Neuron (in vitro differentiated cells): ENCODE data around the gene CAMK1D.

Experiments used
- H2AFZ ChIP-seq: one replicate; pipeline ENCODE4 v1.6.1; 2013; ENCODE audit warnings: low read depth, mild to moderate bottlenecking, inconsistent platforms, low read length, moderate library complexity
- H3K27me3 ChIP-seq: one replicate; pipeline ENCODE4 v1.6.1; 2013; ENCODE audit warnings: low read length; ENCODE audit not compliant: insufficient read depth
- H3K36me3 ChIP-seq: one replicate; pipeline ENCODE4 v1.6.1; 2013; ENCODE audit warnings: low read length; ENCODE audit not compliant: insufficient read depth
- H3K4me1 ChIP-seq: one replicate; pipeline ENCODE4 v1.6.1; 2013; ENCODE audit warnings: low read length; ENCODE audit not compliant: insufficient read depth
- H3K4me3 ChIP-seq: 2 replicates; pipeline ENCODE4 v1.5.1; 2013; ENCODE audit warnings: mild to moderate bottlenecking, low read length, moderate library complexity
- H3K9me3 ChIP-seq: one replicate; pipeline ENCODE4 v1.6.1; 2013; ENCODE audit warnings: low read length

The CAMK1D gene

DNA sequence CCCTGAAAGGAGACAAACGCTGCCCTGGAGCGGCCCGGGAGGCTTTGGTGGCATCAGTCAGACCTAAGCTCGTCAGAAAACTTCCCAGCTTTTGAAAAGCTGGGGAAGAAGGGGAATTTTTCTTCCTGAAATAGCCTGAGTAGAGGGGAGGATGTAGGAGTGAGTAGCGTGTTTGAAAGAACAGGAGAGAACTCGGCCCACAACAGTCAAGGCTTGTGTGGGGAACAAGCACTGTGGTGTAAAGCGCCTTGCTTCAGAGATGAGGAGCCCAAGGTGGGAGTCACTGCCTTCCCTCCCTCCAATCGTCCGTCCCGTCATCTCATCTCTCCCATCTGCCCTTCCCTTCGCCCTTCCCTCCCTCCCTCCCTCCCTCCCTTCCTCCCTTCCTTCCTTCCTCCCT lies 273.3 kb downstream of the CAMK1D start:
- Histone ChIP-seq H3K36me3 (no peaks in the 10 kb centered on the region), H3K27me3 (no peaks in the 10 kb centered on the region), H3K4me1 (peaks cover 14% of the 10 kb centered on the region), H3K9me3 (peaks cover 3% of the 10 kb centered on the region), H2AFZ (no peak overlapping the region), H3K4me3 (no peak overlapping the region)

- no peaks in the 10 kb centered on the region for H3K27me3 ChIP-seq
- peaks cover 6% of the 10 kb centered on the region for H3K4me1 ChIP-seq
- peaks cover 3% of the 10 kb centered on the region for H3K9me3 ChIP-seq
- H3K4me3 ChIP-seq = no peak overlapping the region
- no peaks in the 10 kb centered on the region for H3K36me3 ChIP-seq
- no peak overlapping the region for H2AFZ ChIP-seq
Measured at GRCh38 chr10:12625393-12626023, 276.2 kb downstream of the CAMK1D start.

GRCh38 chr10:12628153-12628552 lies 278.8 kb downstream of the CAMK1D start:
- peaks cover 12% of the 10 kb centered on the region for H3K9me3 ChIP-seq

DNA sequence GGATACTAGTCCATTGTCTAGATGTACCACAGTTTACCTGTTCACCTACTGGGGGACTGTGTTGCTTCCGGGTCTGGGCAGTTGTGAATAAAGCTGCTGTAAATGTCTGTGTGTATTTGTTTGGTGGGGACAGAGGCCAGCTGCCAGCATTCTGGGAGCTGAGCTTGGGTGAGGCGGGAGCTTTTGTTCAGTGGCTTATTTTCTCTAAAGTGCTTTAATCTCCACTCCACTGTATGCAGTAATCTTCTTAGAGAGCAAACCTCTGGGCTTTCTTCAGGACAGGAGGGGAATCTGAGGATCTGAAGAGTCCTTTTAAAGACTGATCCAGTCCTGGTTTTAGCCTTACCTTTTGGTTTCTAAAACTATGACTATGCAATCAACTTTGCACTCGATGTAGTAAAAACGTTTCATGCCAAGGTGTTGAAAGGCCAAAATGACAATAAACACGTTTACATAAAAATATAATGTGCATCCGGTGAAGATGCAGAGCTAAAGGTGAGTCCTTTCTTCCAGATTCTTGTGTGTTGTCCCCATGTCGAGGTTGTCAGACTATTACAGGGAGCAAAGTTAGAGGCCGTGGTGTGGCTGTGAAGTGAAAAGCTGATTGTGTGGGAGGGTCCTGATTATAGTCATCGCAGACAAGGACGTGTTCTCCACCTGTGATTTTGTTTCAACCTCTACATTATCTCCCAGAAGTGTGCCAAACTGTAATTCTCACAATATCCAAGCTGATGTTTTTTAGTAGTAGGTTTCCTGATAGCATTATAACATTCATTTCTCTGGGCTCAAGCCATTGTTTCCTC lies 279.8 kb downstream of the CAMK1D start:
- Histone ChIP-seq H3K9me3 (peaks cover 12% of the 10 kb centered on the region), H3K4me1 (peaks cover 6% of the 10 kb centered on the region), H3K36me3 (no peaks in the 10 kb centered on the region), H3K27me3 (no peaks in the 10 kb centered on the region), H2AFZ (no peak overlapping the region), H3K4me3 (no peak overlapping the region)

More at GRCh38 chr10:12628153-12628552, 278.8 kb downstream of the CAMK1D start:
- Histone ChIP-seq H3K4me3 (no peak overlapping the region), H2AFZ (no peak overlapping the region), H3K36me3 (no peaks in the 10 kb centered on the region), H3K27me3 (no peaks in the 10 kb centered on the region), H3K4me1 (peaks cover 6% of the 10 kb centered on the region)

- peaks cover 6% of the 10 kb centered on the region for H3K4me1 ChIP-seq
- H3K36me3 ChIP-seq = no peaks in the 10 kb centered on the region
- H2AFZ ChIP-seq = no peak overlapping the region
- H3K4me3 ChIP-seq = no peak overlapping the region
- peaks cover 9% of the 10 kb centered on the region for H3K9me3 ChIP-seq
- no peaks in the 10 kb centered on the region for H3K27me3 ChIP-seq
Measured at GRCh38 chr10:12629767-12630165, 280.4 kb downstream of the CAMK1D start.

DNA sequence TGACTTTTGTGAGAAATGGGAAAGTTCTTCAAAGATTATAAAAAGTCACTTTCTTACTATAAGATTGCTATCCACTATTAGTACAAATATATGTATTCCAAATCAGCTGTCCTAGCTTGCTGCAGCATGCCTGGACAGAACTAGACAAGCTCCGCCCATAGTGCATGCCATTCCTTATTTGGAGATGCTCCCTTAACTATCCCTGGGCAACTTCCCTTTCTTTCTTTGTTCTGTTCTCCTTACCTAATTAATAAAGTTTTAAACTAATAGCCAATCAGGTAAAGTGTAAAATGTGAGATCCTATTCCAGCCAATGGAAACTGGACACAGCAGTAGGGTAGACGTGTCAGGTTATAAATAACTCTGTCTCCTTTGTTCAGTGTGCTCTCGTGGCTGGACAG lies 281.9 kb downstream of the CAMK1D start:
- no peaks in the 10 kb centered on the region for H3K27me3 ChIP-seq
- H2AFZ ChIP-seq = no peak overlapping the region
- H3K4me3 ChIP-seq = no peak overlapping the region
- peaks cover 9% of the 10 kb centered on the region for H3K9me3 ChIP-seq
- peaks cover 2% of the 10 kb centered on the region for H3K4me1 ChIP-seq
- H3K36me3 ChIP-seq = no peaks in the 10 kb centered on the region

GRCh38 chr10:12631787-12632562 lies 282.6 kb downstream of the CAMK1D start:
- H2AFZ ChIP-seq = no peak overlapping the region
- H3K4me3 ChIP-seq = no peak overlapping the region
- peaks cover 9% of the 10 kb centered on the region for H3K9me3 ChIP-seq
- no peaks in the 10 kb centered on the region for H3K4me1 ChIP-seq
- H3K36me3 ChIP-seq = no peaks in the 10 kb centered on the region
- H3K27me3 ChIP-seq = no peaks in the 10 kb centered on the region

- Histone ChIP-seq H2AFZ (no peak overlapping the region), H3K4me1 (no peaks in the 10 kb centered on the region), H3K4me3 (no peak overlapping the region), H3K36me3 (no peaks in the 10 kb centered on the region), H3K9me3 (peaks cover 9% of the 10 kb centered on the region), H3K27me3 (no peaks in the 10 kb centered on the region)
Measured at GRCh38 chr10:12633776-12634620, 284.7 kb downstream of the CAMK1D start.

DNA sequence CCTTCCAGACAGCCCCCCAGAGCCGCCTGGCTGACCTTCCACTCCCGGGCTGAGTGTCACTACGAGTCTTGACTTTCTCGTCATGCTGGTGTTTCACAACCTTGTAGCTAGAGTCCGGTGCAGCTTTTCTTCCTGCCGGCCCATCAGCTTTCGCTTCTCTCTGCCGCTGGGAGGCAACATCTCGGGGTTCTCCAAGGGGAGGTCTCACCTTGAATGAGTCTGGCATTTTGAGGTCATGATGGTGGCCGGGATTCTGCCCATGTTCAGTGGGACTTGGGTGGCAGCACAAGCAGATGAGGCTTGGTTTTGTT lies 285.2 kb downstream of the CAMK1D start:
- H3K4me1 ChIP-seq = no peaks in the 10 kb centered on the region
- H3K9me3 ChIP-seq = peaks cover 9% of the 10 kb centered on the region
- no peaks in the 10 kb centered on the region for H3K27me3 ChIP-seq
- H3K4me3 ChIP-seq = no peak overlapping the region
- no peak overlapping the region for H2AFZ ChIP-seq
- H3K36me3 ChIP-seq = no peaks in the 10 kb centered on the region

- Histone ChIP-seq H3K9me3 (peaks cover 9% of the 10 kb centered on the region), H3K4me3 (no peak overlapping the region), H2AFZ (no peak overlapping the region), H3K36me3 (no peaks in the 10 kb centered on the region), H3K4me1 (no peaks in the 10 kb centered on the region), H3K27me3 (no peaks in the 10 kb centered on the region)
Measured at GRCh38 chr10:12635127-12635541, 285.8 kb downstream of the CAMK1D start.

GRCh38 chr10:12636571-12636970 lies 287.2 kb downstream of the CAMK1D start:
- no peaks in the 10 kb centered on the region for H3K27me3 ChIP-seq
- peaks cover 3% of the 10 kb centered on the region for H3K9me3 ChIP-seq
- H3K36me3 ChIP-seq = no peaks in the 10 kb centered on the region
- H3K4me3 ChIP-seq = no peak overlapping the region
- no peak overlapping the region for H2AFZ ChIP-seq
- H3K4me1 ChIP-seq = no peaks in the 10 kb centered on the region

- Histone ChIP-seq H3K4me3 (no peak overlapping the region), H2AFZ (no peak overlapping the region), H3K36me3 (no peaks in the 10 kb centered on the region), H3K9me3 (no peaks in the 10 kb centered on the region), H3K27me3 (no peaks in the 10 kb centered on the region), H3K4me1 (no peaks in the 10 kb centered on the region)
Measured at GRCh38 chr10:12637649-12638048, 288.3 kb downstream of the CAMK1D start.
